A375 (cell line): Measurements from ENCODE around the gene TSPAN18. TPM values are rescaled to one million over a fixed set of nuclear protein-coding genes. Genes with fewer than 3 reads are reported as not detected.

Experiments
- total RNA-seq: library from RNA; depleted of rRNA; stranded (reverse); fragments of >200 nt; shearing (Covaris generic); gene quantifications from 2 replicates; pipeline ENCODE4 v1.2.3, GENCODE V29; 2014; rRNA removed

Gene TSPAN18, protein sequence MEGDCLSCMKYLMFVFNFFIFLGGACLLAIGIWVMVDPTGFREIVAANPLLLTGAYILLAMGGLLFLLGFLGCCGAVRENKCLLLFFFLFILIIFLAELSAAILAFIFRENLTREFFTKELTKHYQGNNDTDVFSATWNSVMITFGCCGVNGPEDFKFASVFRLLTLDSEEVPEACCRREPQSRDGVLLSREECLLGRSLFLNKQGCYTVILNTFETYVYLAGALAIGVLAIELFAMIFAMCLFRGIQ
- total RNA-seq = not detected in 2 replicates

DNA sequence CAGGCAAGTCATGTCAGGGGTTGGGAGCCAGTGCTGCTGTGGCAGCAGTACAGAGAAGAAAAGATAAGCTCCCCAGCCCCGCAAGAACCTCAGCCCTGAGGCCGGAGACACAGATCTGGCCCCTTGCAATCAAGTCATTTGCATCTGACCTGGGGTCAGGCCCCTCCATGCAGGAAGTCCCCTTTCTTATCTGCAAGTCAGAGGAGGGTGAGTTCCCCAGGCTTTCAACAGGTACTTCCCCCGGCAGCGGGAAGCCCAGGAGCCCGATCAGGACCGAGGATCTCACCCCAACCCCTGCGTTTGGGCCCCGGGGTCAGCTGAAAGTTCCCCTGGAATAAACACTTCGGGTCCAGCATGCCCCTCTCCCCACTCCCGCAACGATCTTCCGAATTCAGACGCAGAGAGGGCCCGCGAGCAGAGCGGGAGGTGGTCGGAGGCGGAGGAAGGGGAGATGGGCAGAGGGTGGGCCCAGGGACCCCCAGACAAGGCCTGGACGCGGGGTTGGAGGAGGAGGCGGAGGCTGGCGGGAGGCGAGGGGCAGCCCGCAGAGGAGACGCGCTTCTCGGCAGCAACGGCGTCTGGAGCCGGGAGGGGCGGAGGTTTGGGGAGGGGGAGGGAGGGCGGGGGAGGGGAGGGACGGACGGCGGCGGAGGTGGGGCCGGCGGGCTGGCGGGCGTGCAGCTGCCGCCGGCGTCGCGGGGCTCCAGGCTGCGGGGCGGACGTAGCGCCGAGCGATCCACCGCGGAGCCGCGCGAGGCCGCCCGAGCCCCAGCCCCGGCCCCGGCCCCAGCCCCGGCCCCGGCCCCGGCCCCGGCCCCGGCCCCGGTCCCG lies at the start of gene TSPAN18:
Gene TSPAN18 (plus strand): TSS at position 680 of the 831 bp plus-strand sequence. CDS start 179,455 bp downstream, outside the sequence.

DNA sequence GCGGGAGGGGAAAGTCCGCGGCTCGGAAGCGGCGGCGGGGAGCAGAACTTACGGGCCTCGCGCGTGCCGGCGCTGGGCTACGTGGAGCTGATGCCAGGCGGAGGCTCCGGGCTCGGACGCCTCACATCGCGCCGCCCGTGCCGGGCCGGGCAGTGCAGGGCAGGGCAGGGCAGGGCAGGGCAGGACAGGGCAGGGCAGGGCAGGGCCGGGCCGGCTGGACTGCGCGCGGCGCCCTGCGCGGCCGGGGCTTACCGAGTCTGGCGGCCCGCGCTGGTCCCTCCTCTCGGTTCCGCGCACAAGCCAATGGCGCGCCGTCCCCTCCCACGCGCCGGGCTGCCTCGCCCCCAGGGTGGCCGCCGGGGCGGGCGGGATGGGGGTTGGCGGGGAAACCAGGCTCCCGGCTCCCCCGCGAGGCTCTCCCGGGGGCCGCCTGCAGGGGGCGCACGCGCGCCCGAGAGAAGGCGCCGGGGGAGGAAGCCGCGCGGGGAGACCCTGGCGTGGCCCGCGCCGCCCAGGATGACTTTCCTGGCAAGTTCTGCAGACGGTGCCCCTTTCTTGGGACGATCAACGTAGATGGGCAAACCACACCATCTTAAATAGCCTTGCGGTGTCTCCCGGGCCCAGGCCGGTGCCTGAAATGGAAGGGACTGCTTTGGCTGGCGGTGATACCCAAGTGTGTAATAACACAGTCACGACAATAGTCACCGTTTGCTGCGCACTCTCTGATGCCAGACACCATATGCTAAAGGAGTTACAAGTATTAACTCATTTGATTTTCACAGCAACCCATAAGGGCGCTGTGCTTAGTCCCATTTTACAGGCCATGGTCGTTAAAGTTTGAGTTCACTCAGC lies 224.1 kb downstream of the TSPAN18 start, which contains the start of gene TP53I11:
Gene TP53I11 (minus strand): TSS at position 259 of the 852 bp plus-strand sequence. CDS start 12,548 bp downstream, outside the sequence.

Other genes starting within 250 kb of the TSPAN18 start
- gene CD82, start 161.3 kb upstream of the TSPAN18 start, total RNA-seq = 2.6 and 4.5 TPM in 2 replicates
- gene TP53I11, start 223.9 kb downstream of the TSPAN18 start, total RNA-seq = 0.60 and 2.1 TPM in 2 replicates